Caco-2 (cell line): ENCODE data around the gene ATXN10. TPM values are rescaled to one million over a fixed set of nuclear protein-coding genes. Genes with fewer than 3 reads are reported as not detected.

ENCODE experiments used
- BruUV-seq: library from RNA; stranded (reverse); fragments of 400-500 nt; replicated peaks from 2 replicates; lab custom pipeline; 2021; lab: Mats Ljungman, UMichigan
- CTCF ChIA-PET: fragments of 300-600 bp; sonication (Branson Sonifier 250); formaldehyde crosslinking; loops from one replicate; lab custom pipeline; 2022; ENCODE audit warnings: antibody characterized with exemption; lab: Charles Lee
- POLR2A ChIA-PET: fragments of 300-600 bp; sonication (Branson Sonifier 250); formaldehyde crosslinking; loops from one replicate; lab custom pipeline; 2022; ENCODE audit warnings: antibody characterized with exemption; lab: Charles Lee
- DNase-seq, 2 experiments: peaks; one replicate each; pipeline versions ENCODE4 v3.0.0 to v3.0.0-alpha.2; 2020 to 2022
- H3K27me3 ChIP-seq: replicated peaks from 2 replicates; pipeline ENCODE4 v1.6.0; 2011; ENCODE audit warnings: low read length; ENCODE audit not compliant: control insufficient read depth, insufficient read depth
- H3K36me3 ChIP-seq: 2 replicates; pipeline ENCODE4 v1.5.1; 2011; ENCODE audit warnings: low read length; ENCODE audit not compliant: control insufficient read depth, insufficient read depth
- H3K4me1 ChIP-seq: fragments of 250-450 bp; sonication (Bioruptor Pico); 2 replicates; pipeline ENCODE4 v1.5.1; 2020; ENCODE audit warnings: mild to moderate bottlenecking
- H3K4me3 ChIP-seq: 2 replicates; pipeline ENCODE4 v1.5.1; 2011; ENCODE audit warnings: low read depth, mild to moderate bottlenecking, control low read depth, low read length
- H3K9me3 ChIP-seq: fragments of 250-450 bp; sonication (Bioruptor Pico); 2 replicates; pipeline ENCODE4 v1.5.1; 2020; ENCODE audit warnings: mild to moderate bottlenecking, moderate library complexity
- H3K27ac Mint-ChIP-seq: one replicate; pipeline ENCODE4 v1.8.0; 2022; ENCODE audit warnings: mixed read lengths; ENCODE audit not compliant: unreplicated experiment
- H3K27me3 Mint-ChIP-seq: one replicate; pipeline ENCODE4 v1.8.0; 2022; ENCODE audit warnings: mixed read lengths; ENCODE audit not compliant: insufficient read depth, unreplicated experiment
- H3K36me3 Mint-ChIP-seq: one replicate; pipeline ENCODE4 v1.8.0; 2022; ENCODE audit warnings: mild to moderate bottlenecking, mixed read lengths; ENCODE audit not compliant: insufficient read depth, unreplicated experiment
- H3K4me1 Mint-ChIP-seq: one replicate; pipeline ENCODE4 v1.8.0; 2022; ENCODE audit warnings: low read depth, mixed read lengths; ENCODE audit not compliant: unreplicated experiment
- H3K4me3 Mint-ChIP-seq: one replicate; pipeline ENCODE4 v1.8.0; 2022; ENCODE audit warnings: mild to moderate bottlenecking, moderate library complexity, mixed read lengths; ENCODE audit not compliant: unreplicated experiment
- H3K9me3 Mint-ChIP-seq: one replicate; pipeline ENCODE4 v1.8.0; 2022; ENCODE audit warnings: mixed read lengths; ENCODE audit not compliant: unreplicated experiment
- CTCF ChIP-seq, 2 experiments: fragments of 200-600 bp in 1 of 2; IDR thresholded peaks; 1 replicate in 1 of 2; 2 replicates in 1 of 2; pipeline versions ENCODE4 v1.5.1 to v1.8.0; 2011 to 2022; ENCODE audit warnings: antibody characterized with exemption in 1 of 2, control low read depth in 1 of 2, inconsistent platforms in 1 of 2, low read depth in 1 of 2, low read length in 1 of 2, mild to moderate bottlenecking in 1 of 2, moderate library complexity in 1 of 2; ENCODE audit not compliant: insufficient read depth in 1 of 2, severe bottlenecking in 1 of 2, unreplicated experiment in 1 of 2
- intact Hi-C: fragments of 100-400 bp; cut with micrococcal nuclease; formaldehyde crosslinking; loops from one replicate; pipeline ENCODE4 v1.10.0; 2022; ENCODE audit not compliant: unreplicated experiment
- total RNA-seq: library from RNA; stranded (reverse); gene quantifications from 2 replicates; pipeline ENCODE4 v1.2.3, GENCODE V29; 2022

The ATXN10 gene
- total RNA-seq, 1 experiment from 2014 or later = 155 TPM

- CTCF ChIA-PET = no interaction called here
Measured at GRCh38 chr22:45867118-45867905, 195.7 kb downstream of the ATXN10 start.

DNA sequence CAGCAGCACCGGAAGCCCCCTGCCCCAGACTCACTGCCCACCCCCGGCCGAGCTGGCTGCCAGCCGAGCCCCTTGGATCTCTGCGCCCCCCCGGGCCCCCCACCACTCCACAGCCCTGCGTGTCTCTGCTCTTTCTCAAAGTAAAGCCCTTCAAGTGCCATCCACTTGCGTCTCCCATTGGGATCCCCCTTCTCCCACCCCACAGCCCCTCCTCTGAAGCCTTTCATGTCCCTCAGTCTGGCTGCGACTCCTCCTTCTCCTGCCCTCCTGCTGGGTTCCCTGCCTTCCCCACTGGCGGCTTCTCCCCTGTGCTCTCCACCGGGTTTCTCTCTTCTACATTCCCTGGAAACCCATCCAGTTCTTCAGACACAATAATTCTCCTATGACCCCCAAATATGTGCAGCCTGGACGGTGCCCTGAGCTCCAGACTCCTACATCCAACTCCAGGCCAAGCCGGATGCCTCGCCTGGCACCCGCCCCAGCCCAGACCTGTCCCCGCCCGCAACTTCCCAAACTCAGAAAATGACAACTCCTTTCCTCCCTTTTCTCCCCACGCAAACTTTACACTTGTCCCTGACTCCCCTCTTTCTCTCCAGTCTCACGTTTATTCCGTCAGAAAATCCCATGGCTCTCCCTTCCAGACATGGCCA is 196.4 kb downstream of the ATXN10 start:
- no peaks in the 10 kb centered on the region for H3K4me1 ChIP-seq
- no TSS peak for BruUV-seq
- H3K9me3 Mint-ChIP-seq = peaks cover 8% of the 10 kb centered on the region
- no peaks in the 10 kb centered on the region for H3K4me1 Mint-ChIP-seq
- peaks cover 24% of the 10 kb centered on the region for H3K27me3 Mint-ChIP-seq
- peaks cover 2% of the 10 kb centered on the region; the same call in 1 of the 2 replicates for H3K27me3 ChIP-seq
- ChIA-PET CTCF (no interaction called here), POLR2A (no interaction called here)
- H3K27ac Mint-ChIP-seq = no peak overlapping the region
- H3K4me3 Mint-ChIP-seq = no peak overlapping the region
- peaks cover 6% of the 10 kb centered on the region for H3K9me3 ChIP-seq
- intact Hi-C loops = loop anchor here (10.0 kb wide), 1 partner anchor 223 kb away; no protein-coding TSS in a partner anchor
- no peak overlapping the region for H3K4me3 ChIP-seq
- no peaks in the 10 kb centered on the region for H3K36me3 Mint-ChIP-seq
- no peaks in the 10 kb centered on the region for H3K36me3 ChIP-seq
- DNase-seq = no peak
- TF ChIP-seq CTCF (IDR thresholded peaks at IDR 0.05; ENCODE audit: insufficient read depth in 1 of 2, low read depth in 1 of 2, low read length in 1 of 2, severe bottlenecking in 1 of 2, unreplicated experiment in 1 of 2) = no peak

More at GRCh38 chr22:45867118-45867905, 195.7 kb downstream of the ATXN10 start:
- H3K27me3 Mint-ChIP-seq = peaks cover 20% of the 10 kb centered on the region
- H3K36me3 ChIP-seq = no peaks in the 10 kb centered on the region
- no TSS peak for BruUV-seq
- H3K27ac Mint-ChIP-seq = no peak overlapping the region
- no peaks in the 10 kb centered on the region for H3K9me3 ChIP-seq
- no peak overlapping the region for H3K4me3 Mint-ChIP-seq
- no peak for TF ChIP-seq CTCF (IDR thresholded peaks at IDR 0.05; ENCODE audit: insufficient read depth in 1 of 2, low read depth in 1 of 2, low read length in 1 of 2, severe bottlenecking in 1 of 2, unreplicated experiment in 1 of 2)
- intact Hi-C loops = loop anchor here (10.0 kb wide), 1 partner anchor 223 kb away; no protein-coding TSS in a partner anchor
- POLR2A ChIA-PET = no interaction called here
- H3K4me3 ChIP-seq = no peak overlapping the region
- peaks cover 2% of the 10 kb centered on the region; the same call in 1 of the 2 replicates for H3K27me3 ChIP-seq
- H3K36me3 Mint-ChIP-seq = no peaks in the 10 kb centered on the region
- DNase-seq = no peak
- no peaks in the 10 kb centered on the region for H3K4me1 ChIP-seq
- no peaks in the 10 kb centered on the region for H3K4me1 Mint-ChIP-seq
- peaks cover under 1% of the 10 kb centered on the region for H3K9me3 Mint-ChIP-seq

DNA sequence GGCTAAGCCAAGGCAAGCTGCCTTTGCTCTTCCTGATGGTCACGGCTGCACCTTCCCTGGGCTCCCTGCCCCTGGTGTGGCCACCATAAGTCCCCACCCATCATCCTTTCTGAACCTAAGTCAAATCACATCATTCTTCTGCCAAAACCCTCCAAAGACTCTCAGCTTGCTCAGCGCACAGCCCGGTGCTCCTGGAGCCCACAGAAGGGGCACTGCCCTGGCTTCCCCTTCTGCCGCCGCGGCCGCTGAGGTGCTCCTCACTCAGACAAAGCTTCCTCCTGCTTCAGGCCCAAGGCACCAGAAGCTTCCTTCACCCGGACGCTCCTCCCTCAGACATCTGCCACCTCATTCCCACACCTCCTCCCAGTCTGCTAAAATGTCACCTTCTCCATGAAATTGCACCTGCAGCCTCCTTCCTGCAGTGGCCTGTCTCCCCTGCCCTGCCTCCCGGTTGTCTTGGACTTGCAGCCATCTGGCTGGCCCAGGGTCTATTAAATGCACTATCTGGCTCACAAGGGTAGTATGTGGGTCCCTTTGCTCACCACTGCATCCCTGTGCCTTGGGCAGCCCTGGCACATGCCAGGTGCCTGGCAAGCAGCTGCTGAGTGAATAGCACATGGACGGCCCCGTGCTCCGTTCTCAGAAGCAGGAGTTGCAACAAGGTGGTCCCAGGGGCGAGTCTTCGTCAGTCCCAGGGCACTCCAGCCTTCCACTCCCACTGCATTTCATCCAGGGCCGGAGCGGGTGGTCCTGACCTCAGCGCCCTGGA is 197.1 kb downstream of the ATXN10 start:
- peaks cover 22% of the 10 kb centered on the region for H3K27me3 Mint-ChIP-seq
- intact Hi-C loops = loop anchor here (10.0 kb wide), 1 partner anchor 224 kb away; no protein-coding TSS in a partner anchor
- Histone ChIP-seq H3K4me1 (no peaks in the 10 kb centered on the region), H3K36me3 (no peaks in the 10 kb centered on the region), H3K9me3 (peaks cover 13% of the 10 kb centered on the region), H3K27me3 (peaks cover 2% of the 10 kb centered on the region; the same call in 1 of the 2 replicates), H3K4me3 (no peak overlapping the region)
- H3K4me3 Mint-ChIP-seq = no peak overlapping the region
- DNase-seq = no peak
- H3K36me3 Mint-ChIP-seq = no peaks in the 10 kb centered on the region
- no peak for TF ChIP-seq CTCF (IDR thresholded peaks at IDR 0.05; ENCODE audit: insufficient read depth in 1 of 2, low read depth in 1 of 2, low read length in 1 of 2, severe bottlenecking in 1 of 2, unreplicated experiment in 1 of 2)
- CTCF ChIA-PET = interaction anchor here (0.6 kb wide), 1 partner anchor 138 kb away, joined by 3 read pairs; no protein-coding TSS in a partner anchor
- no peak overlapping the region for H3K27ac Mint-ChIP-seq
- peaks cover 13% of the 10 kb centered on the region for H3K9me3 Mint-ChIP-seq
- POLR2A ChIA-PET = no interaction called here
- BruUV-seq = no TSS peak
- H3K4me1 Mint-ChIP-seq = no peaks in the 10 kb centered on the region
